ENCODE measurements around the gene FAM20A.

FAM20A gene

GRCh38 chr17:68599552-68600066, 1.6 kb downstream of the FAM20A start:
- no peak overlapping the region for H3K27ac Mint-ChIP-seq
- no peaks in the 10 kb centered on the region for H3K36me3 Mint-ChIP-seq
- peaks cover 6% of the 10 kb centered on the region for H3K4me1 Mint-ChIP-seq
- peak overlapping the region; percentile 55 for H3K4me3 Mint-ChIP-seq
- H3K9me3 Mint-ChIP-seq, result no peaks in the 10 kb centered on the region
- ATAC-seq (no peak), DNase-seq (ENCODE audit: low spot score in 2 of 2) (no peak)

- Mint-ChIP-seq H3K4me1 (peaks cover 6% of the 10 kb centered on the region), H3K4me3 (no peak overlapping the region), H3K9me3 (no peaks in the 10 kb centered on the region), H3K27ac (no peak overlapping the region), H3K36me3 (no peaks in the 10 kb centered on the region)
- ATAC-seq, result no peak
- DNase-seq (ENCODE audit: low spot score in 2 of 2), result no peak
Observed at GRCh38 chr17:68599091-68599490, 2.1 kb downstream of the FAM20A start.

- no peak for ATAC-seq
- Mint-ChIP-seq H3K27ac (no peak overlapping the region), H3K9me3 (no peaks in the 10 kb centered on the region), H3K4me3 (no peak overlapping the region), H3K36me3 (no peaks in the 10 kb centered on the region), H3K4me1 (peaks cover 6% of the 10 kb centered on the region)
- no peak for DNase-seq (ENCODE audit: low spot score in 2 of 2)
Observed at GRCh38 chr17:68598545-68598961, 2.6 kb downstream of the FAM20A start.

- Mint-ChIP-seq H3K27ac (no peak overlapping the region), H3K4me3 (no peak overlapping the region), H3K36me3 (no peaks in the 10 kb centered on the region), H3K9me3 (no peaks in the 10 kb centered on the region), H3K4me1 (peaks cover 6% of the 10 kb centered on the region)
- no peak for ATAC-seq
- DNase-seq (ENCODE audit: low spot score in 2 of 2), result no peak
Observed at GRCh38 chr17:68598074-68598473, 3.1 kb downstream of the FAM20A start.

- DNase-seq (ENCODE audit: low spot score in 2 of 2) (no peak), ATAC-seq (no peak)
- Mint-ChIP-seq H3K4me1 (peaks cover 6% of the 10 kb centered on the region), H3K4me3 (no peak overlapping the region), H3K9me3 (no peaks in the 10 kb centered on the region), H3K36me3 (no peaks in the 10 kb centered on the region), H3K27ac (no peak overlapping the region)
Observed at GRCh38 chr17:68596411-68596945, 4.7 kb downstream of the FAM20A start.

GRCh38 chr17:68595986-68596385, 5.2 kb downstream of the FAM20A start:
- no peak overlapping the region for H3K27ac Mint-ChIP-seq
- H3K36me3 Mint-ChIP-seq, result no peaks in the 10 kb centered on the region
- peaks cover 6% of the 10 kb centered on the region for H3K4me1 Mint-ChIP-seq
- DNase-seq (ENCODE audit: low spot score in 2 of 2) (no peak), ATAC-seq (no peak)
- no peaks in the 10 kb centered on the region for H3K9me3 Mint-ChIP-seq
- no peak overlapping the region for H3K4me3 Mint-ChIP-seq

- H3K27ac Mint-ChIP-seq, result no peak overlapping the region
- ATAC-seq (no peak), DNase-seq (ENCODE audit: low spot score in 2 of 2) (no peak)
- no peaks in the 10 kb centered on the region for H3K9me3 Mint-ChIP-seq
- H3K36me3 Mint-ChIP-seq, result no peaks in the 10 kb centered on the region
- no peak overlapping the region for H3K4me3 Mint-ChIP-seq
- H3K4me1 Mint-ChIP-seq, result peaks cover 6% of the 10 kb centered on the region
Observed at GRCh38 chr17:68595496-68595895, 5.7 kb downstream of the FAM20A start.

- Mint-ChIP-seq H3K36me3 (no peaks in the 10 kb centered on the region), H3K9me3 (no peaks in the 10 kb centered on the region), H3K4me3 (no peak overlapping the region), H3K27ac (no peak overlapping the region), H3K4me1 (peaks cover 2% of the 10 kb centered on the region)
- ATAC-seq (no peak), DNase-seq (ENCODE audit: low spot score in 2 of 2) (no peak)
Observed at GRCh38 chr17:68594552-68594951, 6.6 kb downstream of the FAM20A start.

- Mint-ChIP-seq H3K4me3 (no peak overlapping the region), H3K4me1 (no peaks in the 10 kb centered on the region), H3K27ac (no peak overlapping the region), H3K9me3 (no peaks in the 10 kb centered on the region), H3K36me3 (no peaks in the 10 kb centered on the region)
- DNase-seq (ENCODE audit: low spot score in 2 of 2), result no peak
- no peak for ATAC-seq
Observed at GRCh38 chr17:68592682-68593641, 8.2 kb downstream of the FAM20A start.

GRCh38 chr17:68592009-68592408, 9.2 kb downstream of the FAM20A start:
- Mint-ChIP-seq H3K36me3 (no peaks in the 10 kb centered on the region), H3K9me3 (peaks cover 2% of the 10 kb centered on the region), H3K4me1 (no peaks in the 10 kb centered on the region), H3K4me3 (no peak overlapping the region), H3K27ac (no peak overlapping the region)
- no peak for ATAC-seq
- DNase-seq (ENCODE audit: low spot score in 2 of 2), result no peak

GRCh38 chr17:68591583-68591982, 9.6 kb downstream of the FAM20A start:
- Mint-ChIP-seq H3K27ac (no peak overlapping the region), H3K4me3 (no peak overlapping the region), H3K9me3 (peaks cover 2% of the 10 kb centered on the region), H3K4me1 (no peaks in the 10 kb centered on the region), H3K36me3 (no peaks in the 10 kb centered on the region)
- DNase-seq (ENCODE audit: low spot score in 2 of 2) (no peak), ATAC-seq (no peak)

- Mint-ChIP-seq H3K27ac (no peak overlapping the region), H3K36me3 (no peaks in the 10 kb centered on the region), H3K9me3 (peaks cover 2% of the 10 kb centered on the region), H3K4me1 (no peaks in the 10 kb centered on the region), H3K4me3 (no peak overlapping the region)
- no peak for ATAC-seq
- DNase-seq (ENCODE audit: low spot score in 2 of 2), result no peak
Observed at GRCh38 chr17:68589086-68589485, 12.1 kb downstream of the FAM20A start.

GRCh38 chr17:68588362-68588761, 12.8 kb downstream of the FAM20A start:
- Mint-ChIP-seq H3K27ac (no peak overlapping the region), H3K36me3 (no peaks in the 10 kb centered on the region), H3K4me1 (no peaks in the 10 kb centered on the region), H3K9me3 (peaks cover 2% of the 10 kb centered on the region), H3K4me3 (no peak overlapping the region)
- ATAC-seq, result no peak
- no peak for DNase-seq (ENCODE audit: low spot score in 2 of 2)

- Mint-ChIP-seq H3K4me1 (no peaks in the 10 kb centered on the region), H3K27ac (no peak overlapping the region)
Observed at GRCh38 chr17:68587847-68588246, 13.3 kb downstream of the FAM20A start.

GRCh38 chr17:68587026-68587425, 14.1 kb downstream of the FAM20A start:
- no peak for DNase-seq (ENCODE audit: low spot score in 2 of 2)
- no peak overlapping the region for H3K27ac Mint-ChIP-seq
- no peak for ATAC-seq
- H3K4me3 Mint-ChIP-seq, result no peak overlapping the region
- no peaks in the 10 kb centered on the region for H3K4me1 Mint-ChIP-seq
- H3K9me3 Mint-ChIP-seq, result peaks cover 2% of the 10 kb centered on the region
- H3K36me3 Mint-ChIP-seq, result no peaks in the 10 kb centered on the region

More at GRCh38 chr17:68587847-68588246, 13.3 kb downstream of the FAM20A start:
- no peak overlapping the region for H3K4me3 Mint-ChIP-seq
- DNase-seq (ENCODE audit: low spot score in 2 of 2) (no peak), ATAC-seq (no peak)
- H3K9me3 Mint-ChIP-seq, result peaks cover 2% of the 10 kb centered on the region
- no peaks in the 10 kb centered on the region for H3K36me3 Mint-ChIP-seq

- H3K36me3 Mint-ChIP-seq, result no peaks in the 10 kb centered on the region
- H3K9me3 Mint-ChIP-seq, result peaks cover 2% of the 10 kb centered on the region
- DNase-seq (ENCODE audit: low spot score in 2 of 2) (no peak), ATAC-seq (no peak)
- H3K4me3 Mint-ChIP-seq, result no peak overlapping the region
- H3K4me1 Mint-ChIP-seq, result no peaks in the 10 kb centered on the region
- no peak overlapping the region for H3K27ac Mint-ChIP-seq
Observed at GRCh38 chr17:68585643-68586042, 15.5 kb downstream of the FAM20A start.

All from stimulated activated effector memory CD8-positive, alpha-beta T cell treated with anti-CD3 and anti-CD28 coated beads, Interleukin-12 subunit alpha, Interleukin-12 subunit beta, amount 100 ng/mL, for 72 hours (primary cell).